ENCODE results near the gene FBLN7. TPM values are rescaled to one million over a fixed set of nuclear protein-coding genes. Genes with fewer than 3 reads are reported as not detected.

The FBLN7 gene
- total and polyA plus RNA-seq, 2 experiments from 2014 or later = 0.16 TPM; not detected in 1

DNA sequence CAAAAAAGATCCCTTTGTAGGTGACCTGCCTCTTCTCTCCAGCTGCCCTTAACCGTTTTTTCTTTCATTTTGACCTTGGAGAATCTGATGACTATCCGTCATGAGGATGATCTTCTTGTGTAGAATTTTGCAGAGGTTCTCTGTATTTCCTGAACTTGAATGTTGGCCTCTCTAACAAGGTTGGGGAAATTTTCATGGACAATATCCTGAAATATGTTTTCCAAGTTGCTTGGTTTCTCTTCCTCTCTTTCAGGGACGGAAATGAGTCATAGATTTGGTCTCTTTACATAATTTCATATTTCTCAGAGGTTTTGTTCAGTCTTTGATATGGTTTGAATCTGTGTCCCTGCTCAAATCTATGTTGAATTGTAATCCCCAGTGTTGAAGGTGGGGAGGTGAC, 82.6 kb downstream of the FBLN7 start:
- Histone ChIP-seq H3K4me2 (no peak overlapping the region), H3K27me3 (ENCODE audit: insufficient read depth) (no peaks in the 10 kb centered on the region), H3K79me2 (replicated peaks; ENCODE audit: insufficient read depth) (no peaks in the 10 kb centered on the region), H3F3A (replicated peaks; ENCODE audit: low read depth) (no peaks in the 10 kb centered on the region), H3K9me2 (ENCODE audit: insufficient read depth) (no peaks in the 10 kb centered on the region), H3K36me3 (ENCODE audit: insufficient read depth) (0 out of 2 replicates have a peak, but pooled peaks cover 4% of the 10 kb centered on the region), H3K27ac (ENCODE audit: low read depth) (no peak overlapping the region), H4K20me1 (replicated peaks; ENCODE audit: insufficient read depth) (no peaks in the 10 kb centered on the region; the same call in 1 of the 2 replicates), H3K4me3 (no peak overlapping the region), H3K4me1 (ENCODE audit: insufficient read depth) (no peaks in the 10 kb centered on the region), H2AFZ (no peak overlapping the region)
- Mint-ChIP-seq H3K27ac (no peak overlapping the region), H3K9me3 (peaks cover 4% of the 10 kb centered on the region; the same call in 1 of the 3 replicates), H3K27me3 (ENCODE audit: insufficient read depth, low read depth, poor library complexity) (peaks cover 3% of the 10 kb centered on the region), H3K4me3 (no peak overlapping the region), H3K36me3 (ENCODE audit: low read depth) (peaks cover 22% of the 10 kb centered on the region; the same call in 2 of the 3 replicates), H3K4me1 (no peaks in the 10 kb centered on the region)
- DNase-seq (ENCODE audit: low spot score) (no peak), ATAC-seq (no peak)
- TF ChIP-seq ZNF331 (CRISPR knock-in tag; IDR thresholded peaks at IDR 0.05; ENCODE audit: low read depth) (no peak), POLR2AphosphoS5 (IDR thresholded peaks at IDR 0.05; ENCODE audit: low read depth) (no peak), EZH2phosphoT487 (IDR thresholded peaks at IDR 0.05; ENCODE audit: unreplicated experiment) (no peak), EZH2 (IDR thresholded peaks at IDR 0.05; ENCODE audit: low read depth, unreplicated experiment) (no peak), JUNB (IDR thresholded peaks at IDR 0.05; ENCODE audit: unreplicated experiment) (no peak), STAT1 (IDR thresholded peaks at IDR 0.05; ENCODE audit: unreplicated experiment) (no peak), CTCF (conservative IDR thresholded peaks at IDR 0.05; ENCODE audit: low read depth in 2 of 2) (no peak), ZNF114 (CRISPR knock-in tag; IDR thresholded peaks at IDR 0.05) (no peak), NANOG (IDR thresholded peaks at IDR 0.05; ENCODE audit: borderline replicate concordance) (no peak), CREB1 (CRISPR knock-in tag; IDR thresholded peaks at IDR 0.05; ENCODE audit: low read depth) (no peak)
- TF ChIP-seq, protein P1, sequence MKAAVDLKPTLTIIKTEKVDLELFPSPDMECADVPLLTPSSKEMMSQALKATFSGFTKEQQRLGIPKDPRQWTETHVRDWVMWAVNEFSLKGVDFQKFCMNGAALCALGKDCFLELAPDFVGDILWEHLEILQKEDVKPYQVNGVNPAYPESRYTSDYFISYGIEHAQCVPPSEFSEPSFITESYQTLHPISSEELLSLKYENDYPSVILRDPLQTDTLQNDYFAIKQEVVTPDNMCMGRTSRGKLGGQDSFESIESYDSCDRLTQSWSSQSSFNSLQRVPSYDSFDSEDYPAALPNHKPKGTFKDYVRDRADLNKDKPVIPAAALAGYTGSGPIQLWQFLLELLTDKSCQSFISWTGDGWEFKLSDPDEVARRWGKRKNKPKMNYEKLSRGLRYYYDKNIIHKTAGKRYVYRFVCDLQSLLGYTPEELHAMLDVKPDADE (IDR thresholded peaks at IDR 0.05) = no peak
- TF ChIP-seq, protein P2, sequence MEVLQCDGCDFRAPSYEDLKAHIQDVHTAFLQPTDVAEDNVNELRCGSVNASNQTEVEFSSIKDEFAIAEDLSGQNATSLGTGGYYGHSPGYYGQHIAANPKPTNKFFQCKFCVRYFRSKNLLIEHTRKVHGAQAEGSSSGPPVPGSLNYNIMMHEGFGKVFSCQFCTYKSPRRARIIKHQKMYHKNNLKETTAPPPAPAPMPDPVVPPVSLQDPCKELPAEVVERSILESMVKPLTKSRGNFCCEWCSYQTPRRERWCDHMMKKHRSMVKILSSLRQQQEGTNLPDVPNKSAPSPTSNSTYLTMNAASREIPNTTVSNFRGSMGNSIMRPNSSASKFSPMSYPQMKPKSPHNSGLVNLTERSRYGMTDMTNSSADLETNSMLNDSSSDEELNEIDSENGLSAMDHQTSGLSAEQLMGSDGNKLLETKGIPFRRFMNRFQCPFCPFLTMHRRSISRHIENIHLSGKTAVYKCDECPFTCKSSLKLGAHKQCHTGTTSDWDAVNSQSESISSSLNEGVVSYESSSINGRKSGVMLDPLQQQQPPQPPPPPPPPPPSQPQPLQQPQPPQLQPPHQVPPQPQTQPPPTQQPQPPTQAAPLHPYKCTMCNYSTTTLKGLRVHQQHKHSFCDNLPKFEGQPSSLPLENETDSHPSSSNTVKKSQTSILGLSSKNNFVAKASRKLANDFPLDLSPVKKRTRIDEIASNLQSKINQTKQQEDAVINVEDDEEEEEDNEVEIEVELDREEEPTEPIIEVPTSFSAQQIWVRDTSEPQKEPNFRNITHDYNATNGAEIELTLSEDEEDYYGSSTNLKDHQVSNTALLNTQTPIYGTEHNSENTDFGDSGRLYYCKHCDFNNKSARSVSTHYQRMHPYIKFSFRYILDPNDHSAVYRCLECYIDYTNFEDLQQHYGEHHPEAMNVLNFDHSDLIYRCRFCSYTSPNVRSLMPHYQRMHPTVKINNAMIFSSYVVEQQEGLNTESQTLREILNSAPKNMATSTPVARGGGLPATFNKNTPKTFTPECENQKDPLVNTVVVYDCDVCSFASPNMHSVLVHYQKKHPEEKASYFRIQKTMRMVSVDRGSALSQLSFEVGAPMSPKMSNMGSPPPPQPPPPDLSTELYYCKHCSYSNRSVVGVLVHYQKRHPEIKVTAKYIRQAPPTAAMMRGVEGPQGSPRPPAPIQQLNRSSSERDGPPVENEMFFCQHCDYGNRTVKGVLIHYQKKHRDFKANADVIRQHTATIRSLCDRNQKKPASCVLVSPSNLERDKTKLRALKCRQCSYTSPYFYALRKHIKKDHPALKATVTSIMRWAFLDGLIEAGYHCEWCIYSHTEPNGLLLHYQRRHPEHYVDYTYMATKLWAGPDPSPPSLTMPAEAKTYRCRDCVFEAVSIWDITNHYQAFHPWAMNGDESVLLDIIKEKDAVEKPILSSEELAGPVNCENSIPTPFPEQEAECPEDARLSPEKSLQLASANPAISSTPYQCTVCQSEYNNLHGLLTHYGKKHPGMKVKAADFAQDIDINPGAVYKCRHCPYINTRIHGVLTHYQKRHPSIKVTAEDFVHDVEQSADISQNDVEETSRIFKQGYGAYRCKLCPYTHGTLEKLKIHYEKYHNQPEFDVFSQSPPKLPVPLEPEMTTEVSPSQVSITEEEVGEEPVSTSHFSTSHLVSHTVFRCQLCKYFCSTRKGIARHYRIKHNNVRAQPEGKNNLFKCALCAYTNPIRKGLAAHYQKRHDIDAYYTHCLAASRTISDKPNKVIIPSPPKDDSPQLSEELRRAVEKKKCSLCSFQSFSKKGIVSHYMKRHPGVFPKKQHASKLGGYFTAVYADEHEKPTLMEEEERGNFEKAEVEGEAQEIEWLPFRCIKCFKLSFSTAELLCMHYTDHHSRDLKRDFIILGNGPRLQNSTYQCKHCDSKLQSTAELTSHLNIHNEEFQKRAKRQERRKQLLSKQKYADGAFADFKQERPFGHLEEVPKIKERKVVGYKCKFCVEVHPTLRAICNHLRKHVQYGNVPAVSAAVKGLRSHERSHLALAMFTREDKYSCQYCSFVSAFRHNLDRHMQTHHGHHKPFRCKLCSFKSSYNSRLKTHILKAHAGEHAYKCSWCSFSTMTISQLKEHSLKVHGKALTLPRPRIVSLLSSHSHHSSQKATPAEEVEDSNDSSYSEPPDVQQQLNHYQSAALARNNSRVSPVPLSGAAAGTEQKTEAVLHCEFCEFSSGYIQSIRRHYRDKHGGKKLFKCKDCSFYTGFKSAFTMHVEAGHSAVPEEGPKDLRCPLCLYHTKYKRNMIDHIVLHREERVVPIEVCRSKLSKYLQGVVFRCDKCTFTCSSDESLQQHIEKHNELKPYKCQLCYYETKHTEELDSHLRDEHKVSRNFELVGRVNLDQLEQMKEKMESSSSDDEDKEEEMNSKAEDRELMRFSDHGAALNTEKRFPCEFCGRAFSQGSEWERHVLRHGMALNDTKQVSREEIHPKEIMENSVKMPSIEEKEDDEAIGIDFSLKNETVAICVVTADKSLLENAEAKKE (CRISPR knock-in tag; IDR thresholded peaks at IDR 0.05) = no peak
- TF ChIP-seq, protein P3, sequence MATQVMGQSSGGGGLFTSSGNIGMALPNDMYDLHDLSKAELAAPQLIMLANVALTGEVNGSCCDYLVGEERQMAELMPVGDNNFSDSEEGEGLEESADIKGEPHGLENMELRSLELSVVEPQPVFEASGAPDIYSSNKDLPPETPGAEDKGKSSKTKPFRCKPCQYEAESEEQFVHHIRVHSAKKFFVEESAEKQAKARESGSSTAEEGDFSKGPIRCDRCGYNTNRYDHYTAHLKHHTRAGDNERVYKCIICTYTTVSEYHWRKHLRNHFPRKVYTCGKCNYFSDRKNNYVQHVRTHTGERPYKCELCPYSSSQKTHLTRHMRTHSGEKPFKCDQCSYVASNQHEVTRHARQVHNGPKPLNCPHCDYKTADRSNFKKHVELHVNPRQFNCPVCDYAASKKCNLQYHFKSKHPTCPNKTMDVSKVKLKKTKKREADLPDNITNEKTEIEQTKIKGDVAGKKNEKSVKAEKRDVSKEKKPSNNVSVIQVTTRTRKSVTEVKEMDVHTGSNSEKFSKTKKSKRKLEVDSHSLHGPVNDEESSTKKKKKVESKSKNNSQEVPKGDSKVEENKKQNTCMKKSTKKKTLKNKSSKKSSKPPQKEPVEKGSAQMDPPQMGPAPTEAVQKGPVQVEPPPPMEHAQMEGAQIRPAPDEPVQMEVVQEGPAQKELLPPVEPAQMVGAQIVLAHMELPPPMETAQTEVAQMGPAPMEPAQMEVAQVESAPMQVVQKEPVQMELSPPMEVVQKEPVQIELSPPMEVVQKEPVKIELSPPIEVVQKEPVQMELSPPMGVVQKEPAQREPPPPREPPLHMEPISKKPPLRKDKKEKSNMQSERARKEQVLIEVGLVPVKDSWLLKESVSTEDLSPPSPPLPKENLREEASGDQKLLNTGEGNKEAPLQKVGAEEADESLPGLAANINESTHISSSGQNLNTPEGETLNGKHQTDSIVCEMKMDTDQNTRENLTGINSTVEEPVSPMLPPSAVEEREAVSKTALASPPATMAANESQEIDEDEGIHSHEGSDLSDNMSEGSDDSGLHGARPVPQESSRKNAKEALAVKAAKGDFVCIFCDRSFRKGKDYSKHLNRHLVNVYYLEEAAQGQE (IDR thresholded peaks at IDR 0.05; ENCODE audit: unreplicated experiment) = no peak

Measured in GM23338 (cell line).